SK-N-SH treated with all-trans-retinoic acid at 6 μM for 48 hours (cell line): ENCODE data around the gene HIVEP2.

ENCODE experiments used
- ATAC-seq: fragments of 200-7000 bp; cut with Tn5 transposase; 3 replicates; pipeline ENCODE4 v1.9.1; 2020; ENCODE audit warnings: mild to moderate bottlenecking, moderate library complexity
- ARNTL ChIP-seq: fragments of 450-650 bp; formaldehyde crosslinking; IDR thresholded peaks from 2 replicates; pipeline ENCODE4 v1.5.0; 2020; ENCODE audit warnings: low read depth, mild to moderate bottlenecking, moderate library complexity, borderline replicate concordance
- BACH2 ChIP-seq: fragments of 250-450 bp; sonication (Bioruptor Pico); IDR thresholded peaks from 2 replicates; pipeline ENCODE4 v1.9.0; 2021; ENCODE audit warnings: mild to moderate bottlenecking, borderline replicate concordance
- CREB5 ChIP-seq: fragments of 250-450 bp; sonication (Bioruptor Pico); IDR thresholded peaks from 2 replicates; pipeline ENCODE4 v1.5.1; 2020; ENCODE audit warnings: low read depth, mild to moderate bottlenecking, moderate library complexity
- CSDC2 ChIP-seq: fragments of 250-450 bp; sonication (Bioruptor Pico); IDR thresholded peaks from 2 replicates; pipeline ENCODE4 v1.5.0; 2020; ENCODE audit warnings: mild to moderate bottlenecking, moderate library complexity
- CSRNP3 ChIP-seq: fragments of 250-450 bp; sonication (Bioruptor Pico); IDR thresholded peaks from 2 replicates; pipeline ENCODE4 v1.5.1; 2021; ENCODE audit warnings: mild to moderate bottlenecking, moderate library complexity
- ESRRG ChIP-seq: fragments of 250-450 bp; sonication (Bioruptor Pico); IDR thresholded peaks from 2 replicates; pipeline ENCODE4 v1.6.1; 2021; ENCODE audit warnings: mild to moderate bottlenecking
- GLIS3 ChIP-seq: fragments of 250-450 bp; sonication (Bioruptor Pico); IDR thresholded peaks from 2 replicates; pipeline ENCODE4 v1.5.0; 2020; ENCODE audit warnings: mild to moderate bottlenecking, moderate library complexity
- ISL1 ChIP-seq: fragments of 250-450 bp; sonication (Bioruptor Pico); IDR thresholded peaks from 2 replicates; pipeline ENCODE4 v2.1.2; 2022; ENCODE audit warnings: mild to moderate bottlenecking, moderate library complexity
- OSR1 ChIP-seq: fragments of 250-450 bp; sonication (Bioruptor Pico); IDR thresholded peaks from 2 replicates; pipeline ENCODE4 v1.8.0; 2022; ENCODE audit warnings: moderate library complexity, mild to moderate bottlenecking, inconsistent platforms
- PATZ1 ChIP-seq: fragments of 250-450 bp; sonication (Bioruptor Pico); IDR thresholded peaks from 2 replicates; pipeline ENCODE4 v1.8.0; 2020; ENCODE audit warnings: mild to moderate bottlenecking, moderate library complexity, borderline replicate concordance
- PPARA ChIP-seq: fragments of 250-450 bp; sonication (Bioruptor Pico); IDR thresholded peaks from 2 replicates; pipeline ENCODE4 v1.5.0; 2020; ENCODE audit warnings: mild to moderate bottlenecking, borderline replicate concordance
- SNAI2 ChIP-seq: fragments of 250-450 bp; sonication (Bioruptor Pico); IDR thresholded peaks from 2 replicates; pipeline ENCODE4 v1.5.0; 2020; ENCODE audit warnings: mild to moderate bottlenecking, moderate library complexity
- TCF4 ChIP-seq: fragments of 250-450 bp; sonication (Bioruptor Pico); IDR thresholded peaks from 2 replicates; pipeline ENCODE4 v1.8.0; 2021; ENCODE audit warnings: mild to moderate bottlenecking, moderate library complexity, borderline replicate concordance
- TOX ChIP-seq: fragments of 250-450 bp; sonication (Bioruptor Pico); IDR thresholded peaks from 2 replicates; pipeline ENCODE4 v1.8.0; 2021; ENCODE audit warnings: mild to moderate bottlenecking, moderate library complexity, borderline replicate concordance
- ZC3H10 ChIP-seq: fragments of 250-450 bp; sonication (Bioruptor Pico); IDR thresholded peaks from 2 replicates; pipeline ENCODE4 v1.5.1; 2021; ENCODE audit warnings: mild to moderate bottlenecking, moderate library complexity
- ZFP3 ChIP-seq: fragments of 250-450 bp; sonication (Bioruptor Pico); IDR thresholded peaks from 2 replicates; pipeline ENCODE4 v1.5.0; 2020; ENCODE audit warnings: mild to moderate bottlenecking, moderate library complexity
- ZFP30 ChIP-seq: fragments of 450-650 bp; formaldehyde crosslinking; IDR thresholded peaks from 2 replicates; pipeline ENCODE4 v1.5.0; 2022; ENCODE audit warnings: mild to moderate bottlenecking, moderate library complexity
- ZNF565 ChIP-seq: fragments of 450-650 bp; formaldehyde crosslinking; conservative IDR thresholded peaks from 2 replicates; pipeline ENCODE4 v1.5.0; 2020; ENCODE audit warnings: low read depth, mild to moderate bottlenecking, moderate library complexity
- ZNF70 ChIP-seq: fragments of 450-650 bp; formaldehyde crosslinking; IDR thresholded peaks from 2 replicates; pipeline ENCODE4 v1.5.0; 2020; ENCODE audit warnings: mild to moderate bottlenecking, moderate library complexity
- ZNF8 ChIP-seq: fragments of 450-650 bp; formaldehyde crosslinking; IDR thresholded peaks from 2 replicates; pipeline ENCODE4 v1.5.0; 2020; ENCODE audit warnings: mild to moderate bottlenecking, moderate library complexity
- TF ChIP-seq, protein P1 (sequence below): fragments of 250-450 bp; sonication (Bioruptor Pico); IDR thresholded peaks from 2 replicates; pipeline ENCODE4 v1.5.0; 2020; ENCODE audit warnings: mild to moderate bottlenecking, moderate library complexity
- TF ChIP-seq, protein P2 (sequence below): fragments of 250-450 bp; sonication (Bioruptor Pico); IDR thresholded peaks from 2 replicates; pipeline ENCODE4 v1.8.0; 2021; ENCODE audit warnings: low read depth, mild to moderate bottlenecking, moderate library complexity, borderline replicate concordance

The HIVEP2 gene

DNA sequence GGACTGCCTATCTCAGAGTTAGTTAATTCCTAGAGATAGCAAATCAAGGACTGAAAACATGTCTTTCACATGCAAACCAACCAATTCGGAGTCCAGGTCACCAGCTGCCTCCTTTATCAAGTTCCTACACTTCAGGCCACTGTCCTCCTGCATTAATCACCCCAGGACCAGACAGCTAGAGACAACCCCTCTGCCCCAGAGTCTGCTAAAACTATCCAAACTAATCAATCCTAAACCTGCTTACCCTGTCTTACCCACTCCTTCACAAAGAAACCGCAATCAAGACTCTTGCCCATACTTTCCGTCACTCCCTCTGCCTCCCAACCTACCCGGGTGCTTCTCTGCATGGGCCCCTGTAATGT lies 207.0 kb downstream of the HIVEP2 start:
- TF ChIP-seq SNAI2 = no peak
- no peak for TF ChIP-seq BACH2 (CRISPR knock-in tag)
- no peak for TF ChIP-seq ZNF8 (CRISPR knock-in tag)
- TF ChIP-seq, protein P1, sequence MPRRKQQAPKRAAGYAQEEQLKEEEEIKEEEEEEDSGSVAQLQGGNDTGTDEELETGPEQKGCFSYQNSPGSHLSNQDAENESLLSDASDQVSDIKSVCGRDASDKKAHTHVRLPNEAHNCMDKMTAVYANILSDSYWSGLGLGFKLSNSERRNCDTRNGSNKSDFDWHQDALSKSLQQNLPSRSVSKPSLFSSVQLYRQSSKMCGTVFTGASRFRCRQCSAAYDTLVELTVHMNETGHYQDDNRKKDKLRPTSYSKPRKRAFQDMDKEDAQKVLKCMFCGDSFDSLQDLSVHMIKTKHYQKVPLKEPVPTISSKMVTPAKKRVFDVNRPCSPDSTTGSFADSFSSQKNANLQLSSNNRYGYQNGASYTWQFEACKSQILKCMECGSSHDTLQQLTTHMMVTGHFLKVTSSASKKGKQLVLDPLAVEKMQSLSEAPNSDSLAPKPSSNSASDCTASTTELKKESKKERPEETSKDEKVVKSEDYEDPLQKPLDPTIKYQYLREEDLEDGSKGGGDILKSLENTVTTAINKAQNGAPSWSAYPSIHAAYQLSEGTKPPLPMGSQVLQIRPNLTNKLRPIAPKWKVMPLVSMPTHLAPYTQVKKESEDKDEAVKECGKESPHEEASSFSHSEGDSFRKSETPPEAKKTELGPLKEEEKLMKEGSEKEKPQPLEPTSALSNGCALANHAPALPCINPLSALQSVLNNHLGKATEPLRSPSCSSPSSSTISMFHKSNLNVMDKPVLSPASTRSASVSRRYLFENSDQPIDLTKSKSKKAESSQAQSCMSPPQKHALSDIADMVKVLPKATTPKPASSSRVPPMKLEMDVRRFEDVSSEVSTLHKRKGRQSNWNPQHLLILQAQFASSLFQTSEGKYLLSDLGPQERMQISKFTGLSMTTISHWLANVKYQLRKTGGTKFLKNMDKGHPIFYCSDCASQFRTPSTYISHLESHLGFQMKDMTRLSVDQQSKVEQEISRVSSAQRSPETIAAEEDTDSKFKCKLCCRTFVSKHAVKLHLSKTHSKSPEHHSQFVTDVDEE (CRISPR knock-in tag) = no peak
- TF ChIP-seq, protein P2, sequence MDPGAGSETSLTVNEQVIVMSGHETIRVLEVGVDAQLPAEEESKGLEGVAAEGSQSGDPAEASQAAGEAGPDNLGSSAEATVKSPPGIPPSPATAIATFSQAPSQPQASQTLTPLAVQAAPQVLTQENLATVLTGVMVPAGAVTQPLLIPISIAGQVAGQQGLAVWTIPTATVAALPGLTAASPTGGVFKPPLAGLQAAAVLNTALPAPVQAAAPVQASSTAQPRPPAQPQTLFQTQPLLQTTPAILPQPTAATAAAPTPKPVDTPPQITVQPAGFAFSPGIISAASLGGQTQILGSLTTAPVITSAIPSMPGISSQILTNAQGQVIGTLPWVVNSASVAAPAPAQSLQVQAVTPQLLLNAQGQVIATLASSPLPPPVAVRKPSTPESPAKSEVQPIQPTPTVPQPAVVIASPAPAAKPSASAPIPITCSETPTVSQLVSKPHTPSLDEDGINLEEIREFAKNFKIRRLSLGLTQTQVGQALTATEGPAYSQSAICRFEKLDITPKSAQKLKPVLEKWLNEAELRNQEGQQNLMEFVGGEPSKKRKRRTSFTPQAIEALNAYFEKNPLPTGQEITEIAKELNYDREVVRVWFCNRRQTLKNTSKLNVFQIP (CRISPR knock-in tag) = no peak
- no peak for TF ChIP-seq TCF4 (CRISPR knock-in tag)
- no peak for TF ChIP-seq ZC3H10 (CRISPR knock-in tag)
- no peak for TF ChIP-seq ARNTL (CRISPR knock-in tag)
- no peak for TF ChIP-seq ISL1 (CRISPR knock-in tag)
- TF ChIP-seq PATZ1 (CRISPR knock-in tag) = no peak
- TF ChIP-seq GLIS3 (CRISPR knock-in tag) = no peak
- TF ChIP-seq ZNF565 (CRISPR knock-in tag) = no peak
- no peak for TF ChIP-seq TOX (CRISPR knock-in tag)
- no peak for TF ChIP-seq PPARA (CRISPR knock-in tag)
- TF ChIP-seq OSR1 (CRISPR knock-in tag) = no peak
- no peak for TF ChIP-seq ZFP3 (CRISPR knock-in tag)
- no peak for TF ChIP-seq CREB5 (CRISPR knock-in tag)
- TF ChIP-seq ZFP30 (CRISPR knock-in tag) = no peak
- no peak for ATAC-seq

GRCh38 chr6:142737368-142738034 lies 207.5 kb downstream of the HIVEP2 start:
- ATAC-seq = no peak
- no peak for TF ChIP-seq ZFP3 (CRISPR knock-in tag)
- TF ChIP-seq ZNF70 (CRISPR knock-in tag) = no peak
- no peak for TF ChIP-seq OSR1 (CRISPR knock-in tag)
- no peak for TF ChIP-seq ZC3H10 (CRISPR knock-in tag)
- no peak for TF ChIP-seq ISL1 (CRISPR knock-in tag)
- no peak for TF ChIP-seq CSDC2
- no peak for TF ChIP-seq TCF4 (CRISPR knock-in tag)
- TF ChIP-seq TOX (CRISPR knock-in tag) = no peak
- TF ChIP-seq, protein P2 (CRISPR knock-in tag) = no peak
- TF ChIP-seq, protein P1 (CRISPR knock-in tag) = no peak
- TF ChIP-seq ZNF8 (CRISPR knock-in tag) = no peak
- TF ChIP-seq PPARA (CRISPR knock-in tag) = no peak
- TF ChIP-seq ARNTL (CRISPR knock-in tag) = no peak
- TF ChIP-seq CSRNP3 (CRISPR knock-in tag) = no peak
- TF ChIP-seq ESRRG = no peak
- no peak for TF ChIP-seq BACH2 (CRISPR knock-in tag)
- no peak for TF ChIP-seq PATZ1 (CRISPR knock-in tag)
- no peak for TF ChIP-seq ZFP30 (CRISPR knock-in tag)
